HEK293 (cell line): Measurements from ENCODE around the gene CPTP.

Source experiments
- BCL11A ChIP-seq: fragments of 450-650 bp; formaldehyde crosslinking; IDR thresholded peaks from 2 replicates; pipeline ENCODE4 v1.5.1; 2016; ENCODE audit warnings: low read depth, missing biosample characterization, missing genetic modification characterization
- BCL11B ChIP-seq: fragments of 450-650 bp; formaldehyde crosslinking; IDR thresholded peaks from 2 replicates; pipeline ENCODE4 v1.5.1; 2016; ENCODE audit warnings: low read depth, missing biosample characterization, missing genetic modification characterization
- EGR2 ChIP-seq: fragments of 450-650 bp; formaldehyde crosslinking; IDR thresholded peaks from 2 replicates; pipeline ENCODE4 v1.5.1; 2016; ENCODE audit warnings: low read depth, missing biosample characterization, missing genetic modification characterization
- HOXA7 ChIP-seq: sonication (generic); formaldehyde crosslinking; IDR thresholded peaks from 2 replicates; pipeline ENCODE4 v1.8.1; 2022; ENCODE audit warnings: missing genetic modification reagents, borderline replicate concordance
- KLF1 ChIP-seq: fragments of 450-650 bp; formaldehyde crosslinking; IDR thresholded peaks from 2 replicates; pipeline ENCODE4 v1.5.1; 2016; ENCODE audit warnings: missing biosample characterization, missing genetic modification characterization
- KLF10 ChIP-seq: fragments of 450-650 bp; IDR thresholded peaks from 2 replicates; pipeline ENCODE4 v1.5.1; 2018; ENCODE audit warnings: missing biosample characterization, mild to moderate bottlenecking, missing genetic modification characterization
- KLF16 ChIP-seq: fragments of 450-650 bp; formaldehyde crosslinking; IDR thresholded peaks from 2 replicates; pipeline ENCODE4 v1.5.1; 2017; ENCODE audit warnings: missing biosample characterization, missing genetic modification characterization
- PATZ1 ChIP-seq: fragments of 450-650 bp; formaldehyde crosslinking; IDR thresholded peaks from 2 replicates; pipeline ENCODE4 v1.5.1; 2016; ENCODE audit warnings: missing biosample characterization, missing genetic modification characterization
- SETDB1 ChIP-seq: IDR thresholded peaks from one replicate; pipeline ENCODE4 v1.6.1; 2017; ENCODE audit warnings: mild to moderate bottlenecking, low read length, moderate library complexity, mixed read lengths; ENCODE audit not compliant: insufficient read length
- SP2 ChIP-seq: fragments of 450-650 bp; formaldehyde crosslinking; IDR thresholded peaks from 2 replicates; pipeline ENCODE4 v1.5.1; 2016; ENCODE audit warnings: missing biosample characterization, missing genetic modification characterization
- SP3 ChIP-seq: fragments of 450-650 bp; formaldehyde crosslinking; IDR thresholded peaks from 2 replicates; pipeline ENCODE4 v1.5.1; 2016; ENCODE audit warnings: missing biosample characterization, missing genetic modification characterization
- YY1 ChIP-seq: fragments of 450-650 bp; formaldehyde crosslinking; IDR thresholded peaks from 2 replicates; pipeline ENCODE4 v1.5.1; 2018; ENCODE audit warnings: missing biosample characterization, missing genetic modification characterization
- ZBTB17 ChIP-seq: fragments of 450-650 bp; formaldehyde crosslinking; IDR thresholded peaks from 2 replicates; pipeline ENCODE4 v1.5.1; 2016; ENCODE audit warnings: missing biosample characterization, missing genetic modification characterization
- ZBTB7A ChIP-seq: fragments of 450-650 bp; formaldehyde crosslinking; IDR thresholded peaks from 2 replicates; pipeline ENCODE4 v1.5.1; 2016; ENCODE audit warnings: low read depth, missing biosample characterization, missing genetic modification characterization
- ZBTB8A ChIP-seq: fragments of 450-650 bp; formaldehyde crosslinking; IDR thresholded peaks from 2 replicates; pipeline ENCODE4 v1.5.1; 2016; ENCODE audit warnings: missing biosample characterization, missing genetic modification characterization
- ZFHX2 ChIP-seq: fragments of 450-650 bp; formaldehyde crosslinking; conservative IDR thresholded peaks from 2 replicates; pipeline ENCODE4 v1.5.1; 2016; ENCODE audit warnings: missing biosample characterization, missing genetic modification characterization
- ZNF133 ChIP-seq: fragments of 450-650 bp; formaldehyde crosslinking; IDR thresholded peaks from 2 replicates; pipeline ENCODE4 v1.5.1; 2016; ENCODE audit warnings: missing biosample characterization, missing genetic modification characterization
- ZNF202 ChIP-seq: fragments of 450-650 bp; formaldehyde crosslinking; IDR thresholded peaks from 2 replicates; pipeline ENCODE4 v1.5.1; 2016; ENCODE audit warnings: missing biosample characterization, missing genetic modification characterization, borderline replicate concordance
- ZNF214 ChIP-seq: fragments of 450-650 bp; formaldehyde crosslinking; IDR thresholded peaks from 2 replicates; pipeline ENCODE4 v1.5.1; 2017; ENCODE audit warnings: missing biosample characterization, mild to moderate bottlenecking, missing genetic modification characterization, borderline replicate concordance
- ZNF23 ChIP-seq: fragments of 450-650 bp; formaldehyde crosslinking; IDR thresholded peaks from 2 replicates; pipeline ENCODE4 v1.5.1; 2016; ENCODE audit warnings: missing biosample characterization, missing genetic modification characterization, borderline replicate concordance
- ZNF354C ChIP-seq: fragments of 450-650 bp; formaldehyde crosslinking; IDR thresholded peaks from 2 replicates; pipeline ENCODE4 v1.5.1; 2016; ENCODE audit warnings: missing biosample characterization, missing genetic modification characterization, low read depth, borderline replicate concordance
- ZNF398 ChIP-seq: fragments of 450-650 bp; formaldehyde crosslinking; IDR thresholded peaks from 2 replicates; pipeline ENCODE4 v1.5.1; 2017; ENCODE audit warnings: missing biosample characterization, missing genetic modification characterization
- ZNF423 ChIP-seq: fragments of 450-650 bp; formaldehyde crosslinking; IDR thresholded peaks from 2 replicates; pipeline ENCODE4 v1.5.1; 2016; ENCODE audit warnings: missing biosample characterization, missing genetic modification characterization
- ZNF433 ChIP-seq: fragments of 450-650 bp; formaldehyde crosslinking; IDR thresholded peaks from 2 replicates; pipeline ENCODE4 v1.5.1; 2016; ENCODE audit warnings: missing biosample characterization, missing genetic modification characterization, low read depth
- ZNF513 ChIP-seq: fragments of 450-650 bp; IDR thresholded peaks from 2 replicates; pipeline ENCODE4 v1.5.1; 2018; ENCODE audit warnings: missing biosample characterization, missing genetic modification characterization
- ZNF624 ChIP-seq: fragments of 450-650 bp; formaldehyde crosslinking; IDR thresholded peaks from 2 replicates; pipeline ENCODE4 v1.5.1; 2017; ENCODE audit warnings: missing biosample characterization, missing genetic modification characterization
- ZNF677 ChIP-seq: fragments of 450-650 bp; IDR thresholded peaks from 2 replicates; pipeline ENCODE4 v1.5.0; 2018; ENCODE audit warnings: missing biosample characterization, mild to moderate bottlenecking, missing genetic modification characterization, moderate library complexity
- ZNF76 ChIP-seq: fragments of 450-650 bp; formaldehyde crosslinking; IDR thresholded peaks from 2 replicates; pipeline ENCODE4; 2016; ENCODE audit warnings: low read depth, missing biosample characterization, missing genetic modification characterization, borderline replicate concordance
- ZNF830 ChIP-seq: fragments of 450-650 bp; IDR thresholded peaks from 2 replicates; pipeline ENCODE4 v1.5.0; 2018; ENCODE audit warnings: missing biosample characterization, missing genetic modification characterization, low read depth, mild to moderate bottlenecking, moderate library complexity
- ZNF837 ChIP-seq: fragments of 450-650 bp; formaldehyde crosslinking; IDR thresholded peaks from 2 replicates; pipeline ENCODE4 v1.5.1; 2016; ENCODE audit warnings: missing biosample characterization, missing genetic modification characterization
- ZNF843 ChIP-seq: fragments of 450-650 bp; formaldehyde crosslinking; IDR thresholded peaks from 2 replicates; pipeline ENCODE4 v1.5.1; 2016; ENCODE audit warnings: missing biosample characterization, missing genetic modification characterization
- ZSCAN16 ChIP-seq: fragments of 450-650 bp; formaldehyde crosslinking; IDR thresholded peaks from 2 replicates; pipeline ENCODE4 v1.5.1; 2016; ENCODE audit warnings: missing biosample characterization, missing genetic modification characterization
- TF ChIP-seq, protein P1 (sequence below): fragments of 450-650 bp; formaldehyde crosslinking; IDR thresholded peaks from 2 replicates; pipeline ENCODE4 v1.5.1; 2016; ENCODE audit warnings: missing biosample characterization, missing genetic modification characterization

The CPTP gene

DNA sequence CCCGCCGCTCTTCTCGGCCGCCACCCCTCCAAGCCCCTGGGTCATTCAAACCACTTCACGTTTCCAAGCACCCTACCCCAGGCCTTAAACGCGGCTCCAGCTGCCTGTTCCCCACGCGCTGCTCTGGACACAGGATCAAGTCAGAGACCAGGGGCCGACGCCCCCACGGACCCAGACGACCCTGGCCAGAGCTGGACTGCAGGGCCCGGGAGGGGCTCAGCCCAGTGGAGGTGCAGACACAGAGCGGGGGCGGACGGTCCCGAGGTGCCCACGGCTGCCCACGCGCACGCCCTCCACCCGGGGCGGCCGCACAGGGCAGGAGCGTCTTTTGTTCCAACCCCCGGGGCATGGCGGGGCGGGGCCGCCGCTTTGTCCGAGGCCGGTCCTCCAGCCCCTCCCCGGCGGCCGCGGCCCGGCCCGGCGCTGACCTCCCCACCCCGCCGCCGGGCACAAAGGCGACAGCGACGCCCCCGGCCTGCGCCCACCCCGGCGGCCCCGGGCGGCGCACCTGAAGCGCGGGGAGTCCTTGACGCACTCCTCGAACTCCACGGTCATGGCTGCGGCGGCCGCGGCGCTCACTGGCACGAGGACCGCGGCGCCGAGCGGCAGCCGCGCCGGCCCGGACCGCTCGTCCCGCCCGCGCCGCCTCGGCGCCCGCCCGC, 17.2 kb upstream of the CPTP start (continued):
- TF ChIP-seq PATZ1 (tag by site-specific recombination), result peak; percentile 60; the same call in 1 of the 2 replicates
- no peak for TF ChIP-seq KLF10 (tag by site-specific recombination)
- no peak for TF ChIP-seq ZNF23 (tag by site-specific recombination)
- TF ChIP-seq HOXA7, result no peak
- TF ChIP-seq SP2 (tag by site-specific recombination), result peak; percentile 52
- TF ChIP-seq ZNF433, result no peak
- TF ChIP-seq SETDB1, result no peak
- TF ChIP-seq ZNF133 (tag by site-specific recombination), result no peak
- TF ChIP-seq ZNF423 (tag by site-specific recombination), result no peak
- peak; percentile 54 for TF ChIP-seq SP3 (tag by site-specific recombination)
- TF ChIP-seq ZBTB8A (tag by site-specific recombination), result peak; percentile 19; the same call in 1 of the 2 replicates
- TF ChIP-seq ZNF830 (tag by site-specific recombination), result no peak
- no peak for TF ChIP-seq ZNF354C (tag by site-specific recombination)
- no peak for TF ChIP-seq ZNF76
- no peak for TF ChIP-seq ZNF398
- TF ChIP-seq ZSCAN16 (tag by site-specific recombination), result no peak
- peak; percentile 77 for TF ChIP-seq BCL11A
- no peak for TF ChIP-seq ZNF624 (tag by site-specific recombination)
- peak; percentile 59; the same call in 1 of the 2 replicates for TF ChIP-seq KLF1 (tag by site-specific recombination)
- peak; percentile 93 for TF ChIP-seq BCL11B (tag by site-specific recombination)
- no peak for TF ChIP-seq ZNF214
- TF ChIP-seq ZNF202 (tag by site-specific recombination), result no peak
- peak; percentile 95 for TF ChIP-seq ZFHX2
- TF ChIP-seq KLF16 (tag by site-specific recombination), result 0 out of 2 replicates have a peak, but pooled peaks have one; percentile 26
- TF ChIP-seq ZBTB17 (tag by site-specific recombination), result no peak
- TF ChIP-seq, protein P1, sequence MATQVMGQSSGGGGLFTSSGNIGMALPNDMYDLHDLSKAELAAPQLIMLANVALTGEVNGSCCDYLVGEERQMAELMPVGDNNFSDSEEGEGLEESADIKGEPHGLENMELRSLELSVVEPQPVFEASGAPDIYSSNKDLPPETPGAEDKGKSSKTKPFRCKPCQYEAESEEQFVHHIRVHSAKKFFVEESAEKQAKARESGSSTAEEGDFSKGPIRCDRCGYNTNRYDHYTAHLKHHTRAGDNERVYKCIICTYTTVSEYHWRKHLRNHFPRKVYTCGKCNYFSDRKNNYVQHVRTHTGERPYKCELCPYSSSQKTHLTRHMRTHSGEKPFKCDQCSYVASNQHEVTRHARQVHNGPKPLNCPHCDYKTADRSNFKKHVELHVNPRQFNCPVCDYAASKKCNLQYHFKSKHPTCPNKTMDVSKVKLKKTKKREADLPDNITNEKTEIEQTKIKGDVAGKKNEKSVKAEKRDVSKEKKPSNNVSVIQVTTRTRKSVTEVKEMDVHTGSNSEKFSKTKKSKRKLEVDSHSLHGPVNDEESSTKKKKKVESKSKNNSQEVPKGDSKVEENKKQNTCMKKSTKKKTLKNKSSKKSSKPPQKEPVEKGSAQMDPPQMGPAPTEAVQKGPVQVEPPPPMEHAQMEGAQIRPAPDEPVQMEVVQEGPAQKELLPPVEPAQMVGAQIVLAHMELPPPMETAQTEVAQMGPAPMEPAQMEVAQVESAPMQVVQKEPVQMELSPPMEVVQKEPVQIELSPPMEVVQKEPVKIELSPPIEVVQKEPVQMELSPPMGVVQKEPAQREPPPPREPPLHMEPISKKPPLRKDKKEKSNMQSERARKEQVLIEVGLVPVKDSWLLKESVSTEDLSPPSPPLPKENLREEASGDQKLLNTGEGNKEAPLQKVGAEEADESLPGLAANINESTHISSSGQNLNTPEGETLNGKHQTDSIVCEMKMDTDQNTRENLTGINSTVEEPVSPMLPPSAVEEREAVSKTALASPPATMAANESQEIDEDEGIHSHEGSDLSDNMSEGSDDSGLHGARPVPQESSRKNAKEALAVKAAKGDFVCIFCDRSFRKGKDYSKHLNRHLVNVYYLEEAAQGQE, result no peak
- TF ChIP-seq YY1 (tag by site-specific recombination), result 0 out of 2 replicates have a peak, but pooled peaks have one; percentile 15
- no peak for TF ChIP-seq ZNF837 (tag by site-specific recombination)
- peak; percentile 87 for TF ChIP-seq EGR2 (tag by site-specific recombination)
- TF ChIP-seq ZBTB7A (tag by site-specific recombination), result 0 out of 2 replicates have a peak, but pooled peaks have one; percentile 17
- no peak for TF ChIP-seq ZNF843
- TF ChIP-seq ZNF513 (tag by site-specific recombination), result no peak
- TF ChIP-seq ZNF677 (tag by site-specific recombination), result no peak
